Measurements from ENCODE around the gene MRPL58. TPM values are rescaled to one million over a fixed set of nuclear protein-coding genes. Genes with fewer than 3 reads are reported as not detected.
A peak's percentile ranks its signal among the peaks of the same experiment; 100 is the strongest.

Gene MRPL58
- total RNA-seq, 4 donors from 2014 or later: 32.1 to 51.9 (median 46.0) TPM

GRCh38 chr17:75032720-75033280 is 20.3 kb downstream of the MRPL58 start:
- peak in 1 of 2 donors; percentile 34 for DNase-seq (ENCODE audit: low spot score in 2 of 2)
- peaks cover 0 to 2% (median 0%) of the 10 kb centered on the region in 4 donors for H3K9me3 ChIP-seq
- TF ChIP-seq CTCF (IDR thresholded peaks at IDR 0.05) (no peak), EP300 (IDR thresholded peaks at IDR 0.05) (no peak), POLR2A (IDR thresholded peaks at IDR 0.05) (no peak)
- H3K36me3 ChIP-seq: peaks cover 0 to 3% (median 0%) of the 10 kb centered on the region in 3 donors
- WGBS, 2 donors: 1% methylated on average over 13 of the region's 13 CpGs
- peaks cover 0 to 32% (median 17%) of the 10 kb centered on the region in 4 donors for H3K4me1 ChIP-seq
- H3K27me3 ChIP-seq: no peaks in the 10 kb centered on the region
- peak overlapping the region; percentile 69 to 97 (median 82) for H3K27ac ChIP-seq
- H3K4me3 ChIP-seq: peak overlapping the region; percentile 67 to 78 (median 72)

- 0 to 1% methylated on average over 31 to 34 of the region's 36 CpGs for WGBS, 2 donors
- peak overlapping the region; percentile 67 to 78 (median 72) for H3K4me3 ChIP-seq
- H3K9me3 ChIP-seq: peaks cover 0 to 2% (median 0%) of the 10 kb centered on the region in 4 donors
- H3K4me1 ChIP-seq: peaks cover 0 to 32% (median 17%) of the 10 kb centered on the region in 4 donors
- TF ChIP-seq POLR2A (IDR thresholded peaks at IDR 0.05) (peak in 1 of 2 donors; percentile 8), CTCF (IDR thresholded peaks at IDR 0.05) (peak in 1 of 5 experiments; percentile 25), EP300 (IDR thresholded peaks at IDR 0.05) (peak in 1 of 2 donors; percentile 79)
- H3K36me3 ChIP-seq: peaks cover 0 to 10% (median 4%) of the 10 kb centered on the region in 3 donors
- no peaks in the 10 kb centered on the region for H3K27me3 ChIP-seq
- H3K27ac ChIP-seq: peak overlapping the region; percentile 87 to 97 (median 94)
- peak; percentile 95 to 99 for DNase-seq (ENCODE audit: low spot score in 2 of 2)
Observed at GRCh38 chr17:75033346-75034235, 21.1 kb downstream of the MRPL58 start.

DNA sequence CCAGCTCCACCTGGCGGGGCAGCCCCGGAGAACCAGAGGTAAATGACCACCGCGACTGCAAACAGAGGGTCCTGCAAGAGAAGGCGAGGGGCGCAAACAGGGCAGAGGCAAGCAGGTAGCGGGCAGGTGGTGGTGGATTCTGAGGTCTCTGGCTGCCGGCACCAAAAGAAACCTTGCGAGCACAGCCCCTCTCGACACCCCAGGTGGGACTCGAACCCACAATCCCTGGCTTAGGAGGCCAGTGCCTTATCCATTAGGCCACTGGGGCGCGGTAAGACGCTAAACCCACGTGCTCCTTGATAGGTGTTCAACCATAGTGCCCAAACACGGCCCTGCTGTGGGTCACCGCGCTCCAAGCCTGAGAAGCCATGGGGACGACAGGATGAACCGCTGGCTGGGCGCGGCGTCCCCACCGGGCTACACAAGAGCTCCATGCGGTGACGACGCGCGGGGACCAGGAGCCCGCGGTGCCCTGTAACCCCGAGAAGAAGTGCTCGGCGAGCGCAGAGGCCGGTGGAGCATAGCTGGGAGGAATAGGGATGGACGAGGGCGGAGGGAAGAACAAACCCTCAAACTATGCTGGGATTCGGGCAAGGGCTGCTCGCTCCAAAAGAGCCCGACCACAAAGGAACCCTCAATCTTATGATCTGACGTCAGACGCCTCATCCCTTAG is 21.9 kb downstream of the MRPL58 start:
- TF ChIP-seq CTCF (IDR thresholded peaks at IDR 0.05): peak in 2 of 5 experiments; percentile 25 to 52
- peak in 1 of 2 donors; percentile 17 for TF ChIP-seq EP300 (IDR thresholded peaks at IDR 0.05)
- no peak for TF ChIP-seq POLR2A (IDR thresholded peaks at IDR 0.05)
- H3K4me1 ChIP-seq: peaks cover 0 to 32% (median 17%) of the 10 kb centered on the region in 4 donors
- H3K4me3 ChIP-seq: peak overlapping the region; percentile 67 to 78 (median 72)
- peaks cover 0 to 2% (median 0%) of the 10 kb centered on the region in 4 donors for H3K9me3 ChIP-seq
- 2 to 3% methylated on average over 41 to 43 of the region's 43 CpGs for WGBS, 2 donors
- DNase-seq (ENCODE audit: low spot score in 2 of 2): peak; percentile 87 to 95
- no peaks in the 10 kb centered on the region for H3K27me3 ChIP-seq
- H3K36me3 ChIP-seq: peaks cover 0 to 18% (median 8%) of the 10 kb centered on the region in 3 donors
- H3K27ac ChIP-seq: peak overlapping the region; percentile 87 to 97 (median 94)

GRCh38 chr17:75036643-75037268 is 24.3 kb downstream of the MRPL58 start:
- H3K4me3 ChIP-seq: no peak overlapping the region
- peak; percentile 79 to 89 for DNase-seq (ENCODE audit: low spot score in 2 of 2)
- 73 to 76% methylated on average over 27 of the region's 27 CpGs for WGBS, 2 donors

More at GRCh38 chr17:75036643-75037268, 24.3 kb downstream of the MRPL58 start:
- H3K27ac ChIP-seq: peak overlapping the region; percentile 34 to 97 (median 68)
- H3K4me1 ChIP-seq: peaks cover 0 to 32% (median 17%) of the 10 kb centered on the region in 4 donors
- peaks cover 2 to 42% (median 8%) of the 10 kb centered on the region in 3 donors for H3K36me3 ChIP-seq
- no peaks in the 10 kb centered on the region for H3K27me3 ChIP-seq
- TF ChIP-seq POLR2A (IDR thresholded peaks at IDR 0.05) (no peak), CTCF (IDR thresholded peaks at IDR 0.05) (no peak), EP300 (IDR thresholded peaks at IDR 0.05) (peak in 1 of 2 donors; percentile 51)
- no peaks in the 10 kb centered on the region for H3K9me3 ChIP-seq
